Thyroid gland (tissue), 4 donors: Measurements from ENCODE around the gene BACE1.

ENCODE experiments used
- POLR2A ChIP-seq, 2 donors: fragments of 450-650 bp; IDR thresholded peaks; one replicate each; pipeline ENCODE4 v1.6.1; 2017; ENCODE audit warnings: antibody characterized with exemption in 2 of 2, mild to moderate bottlenecking in 2 of 2, moderate library complexity in 1 of 2
- TF ChIP-seq, protein P1 (sequence below), 6 experiments: fragments of 200-600 bp in 3 of 6; fragments of 450-650 bp in 3 of 6; sonication (generic) in 3 of 6; IDR thresholded peaks; one replicate each; pipeline ENCODE4 v1.5.1; 2016 to 2019; ENCODE audit warnings: antibody characterized with exemption in 6 of 6, mild to moderate bottlenecking in 2 of 6, inconsistent platforms in 1 of 6, moderate library complexity in 1 of 6

DNA sequence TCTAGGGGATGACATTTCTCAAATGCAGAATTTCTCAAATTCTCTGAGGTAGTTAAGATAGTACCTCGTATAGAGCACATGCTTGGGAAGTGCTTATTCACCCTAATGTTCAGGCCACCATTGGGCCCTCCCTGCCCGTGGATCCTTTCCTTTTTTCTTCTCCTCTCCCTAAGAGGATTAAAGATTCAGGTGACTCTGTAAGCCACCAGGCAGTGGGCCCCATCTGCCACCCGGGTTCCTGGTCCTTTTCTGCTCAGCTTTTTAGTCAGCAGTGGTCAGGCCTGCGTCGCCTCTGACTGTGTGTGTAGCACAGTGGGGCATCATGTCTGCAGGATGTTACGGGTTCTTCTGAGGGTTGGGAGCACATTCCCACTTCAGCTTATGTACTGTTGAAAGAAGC, 18.8 kb upstream of the BACE1 start:
- TF ChIP-seq POLR2A (IDR thresholded peaks at IDR 0.05) = no peak
- TF ChIP-seq, protein P1, sequence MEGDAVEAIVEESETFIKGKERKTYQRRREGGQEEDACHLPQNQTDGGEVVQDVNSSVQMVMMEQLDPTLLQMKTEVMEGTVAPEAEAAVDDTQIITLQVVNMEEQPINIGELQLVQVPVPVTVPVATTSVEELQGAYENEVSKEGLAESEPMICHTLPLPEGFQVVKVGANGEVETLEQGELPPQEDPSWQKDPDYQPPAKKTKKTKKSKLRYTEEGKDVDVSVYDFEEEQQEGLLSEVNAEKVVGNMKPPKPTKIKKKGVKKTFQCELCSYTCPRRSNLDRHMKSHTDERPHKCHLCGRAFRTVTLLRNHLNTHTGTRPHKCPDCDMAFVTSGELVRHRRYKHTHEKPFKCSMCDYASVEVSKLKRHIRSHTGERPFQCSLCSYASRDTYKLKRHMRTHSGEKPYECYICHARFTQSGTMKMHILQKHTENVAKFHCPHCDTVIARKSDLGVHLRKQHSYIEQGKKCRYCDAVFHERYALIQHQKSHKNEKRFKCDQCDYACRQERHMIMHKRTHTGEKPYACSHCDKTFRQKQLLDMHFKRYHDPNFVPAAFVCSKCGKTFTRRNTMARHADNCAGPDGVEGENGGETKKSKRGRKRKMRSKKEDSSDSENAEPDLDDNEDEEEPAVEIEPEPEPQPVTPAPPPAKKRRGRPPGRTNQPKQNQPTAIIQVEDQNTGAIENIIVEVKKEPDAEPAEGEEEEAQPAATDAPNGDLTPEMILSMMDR (IDR thresholded peaks at IDR 0.05) = no peak
